HCT116 (cell line): ENCODE data around the gene PTPRJ. TPM values are rescaled to one million over a fixed set of nuclear protein-coding genes. Genes with fewer than 3 reads are reported as not detected.

Source experiments
- ATAC-seq: fragments of 200-7000 bp; cut with Tn5 transposase; 2 replicates; pipeline ENCODE4 v1.9.1; 2020; ENCODE audit warnings: mild to moderate bottlenecking, moderate library complexity
- BruUV-seq: library from RNA; stranded (reverse); fragments of 400-500 nt; replicated peaks from 2 replicates; lab custom pipeline; 2021; lab: Mats Ljungman, UMichigan
- CTCF ChIA-PET: fragments of 300-600 bp; sonication (Branson Sonifier 250); formaldehyde crosslinking; loops from one replicate; lab custom pipeline; 2021; ENCODE audit warnings: antibody characterized with exemption; lab: Charles Lee
- POLR2A ChIA-PET: fragments of 300-600, 350-600 bp; sonication (Branson Sonifier 250); formaldehyde crosslinking; loops from one replicate; lab custom pipeline; 2021; ENCODE audit warnings: antibody characterized with exemption; lab: Charles Lee
- RAD21 ChIA-PET, 2 experiments: fragments of 300-600 bp; sonication (Branson Sonifier 250); formaldehyde crosslinking; loops; one replicate each; lab custom pipeline; 2023; ENCODE audit warnings: low total read pairs in 2 of 2; ENCODE audit not compliant: uncharacterized antibody in 2 of 2, unreplicated experiment in 2 of 2, low non-redundant PET in 1 of 2; lab: Charles Lee
- DNase-seq: peaks from one replicate; pipeline ENCODE4 v3.0.0-alpha.2; 2010; ENCODE audit warnings: low read depth, low spot score
- H2AFZ ChIP-seq: fragments of 200-600 bp; shearing (Covaris generic), sonication (generic); 2 replicates; pipeline ENCODE4 v1.6.1; 2017; ENCODE audit warnings: low read depth, mixed run types, mixed read lengths, antibody characterized with exemption, low read length; ENCODE audit not compliant: poor library complexity, severe bottlenecking
- H3K27ac ChIP-seq: 2 replicates; pipeline ENCODE4 v1.5.1; 2012; ENCODE audit warnings: low read depth, low read length
- H3K27me3 ChIP-seq: fragments of 200-600 bp; sonication (generic); 2 replicates; pipeline ENCODE4 v1.6.1; 2016; ENCODE audit warnings: mixed run types, low read length, mixed read lengths; ENCODE audit not compliant: insufficient read depth
- H3K36me3 ChIP-seq, 2 experiments: fragments of 200-500 bp in 1 of 2; fragments of 200-600 bp in 1 of 2; sonication (Bioruptor generic) in 1 of 2; sonication (generic) in 1 of 2; 2 replicates each; pipeline versions ENCODE4 v1.5.1 to v1.6.1; 2014 to 2016; ENCODE audit warnings: low read length in 2 of 2, inconsistent platforms in 1 of 2, mixed read lengths in 1 of 2, mixed run types in 1 of 2; ENCODE audit not compliant: insufficient read depth in 2 of 2, control insufficient read depth in 1 of 2
- H3K4me1 ChIP-seq, 2 experiments: fragments of 200-600 bp in 1 of 2; sonication (generic) in 1 of 2; 2 replicates each; pipeline versions ENCODE4 v1.5.1 to v1.6.1; 2012 to 2017; ENCODE audit warnings: low read length in 2 of 2, inconsistent platforms in 1 of 2, mild to moderate bottlenecking in 1 of 2, mixed read lengths in 1 of 2, mixed run types in 1 of 2, moderate library complexity in 1 of 2; ENCODE audit not compliant: insufficient read depth in 2 of 2, control insufficient read depth in 1 of 2
- H3K4me2 ChIP-seq: fragments of 200-600 bp; sonication (generic); 2 replicates; pipeline ENCODE4 v1.6.1; 2017; ENCODE audit warnings: mixed run types, low read length, mixed read lengths
- H3K4me3 ChIP-seq, 2 experiments: fragments of 200-600 bp in 1 of 2; sonication (generic) in 1 of 2; replicated peaks in 1 of 2; 2 replicates each; pipeline ENCODE4 v1.5.1; 2011 to 2016; ENCODE audit warnings: low read length in 2 of 2, control low read depth in 1 of 2, low read depth in 1 of 2, mild to moderate bottlenecking in 1 of 2, mixed read lengths in 1 of 2, mixed run types in 1 of 2
- H3K79me2 ChIP-seq: fragments of 200-600 bp; sonication (generic); 2 replicates; pipeline ENCODE4 v1.6.1; 2017; ENCODE audit warnings: mild to moderate bottlenecking, mixed run types, low read length, moderate library complexity, mixed read lengths; ENCODE audit not compliant: insufficient read depth
- H3K9ac ChIP-seq: fragments of 200-600 bp; sonication (generic); 2 replicates; pipeline ENCODE4 v1.6.1; 2016; ENCODE audit warnings: low read length, mixed read lengths
- H3K9me2 ChIP-seq: fragments of 200-600 bp; sonication (generic), shearing (Covaris generic); 2 replicates; pipeline ENCODE4 v1.6.1; 2017; ENCODE audit warnings: mixed run types, mild to moderate bottlenecking, moderate library complexity; ENCODE audit not compliant: insufficient read depth
- H3K9me3 ChIP-seq, 2 experiments: fragments of 200-500 bp in 1 of 2; fragments of 200-600 bp in 1 of 2; sonication (Bioruptor generic) in 1 of 2; sonication (generic) in 1 of 2; 2 replicates each; pipeline ENCODE4 v1.6.1; 2014 to 2017; ENCODE audit warnings: low read length in 2 of 2, mixed read lengths in 2 of 2, inconsistent platforms in 1 of 2, low read depth in 1 of 2, mild to moderate bottlenecking in 1 of 2, mixed run types in 1 of 2, moderate library complexity in 1 of 2; ENCODE audit not compliant: control insufficient read depth in 1 of 2, insufficient read depth in 1 of 2
- H4K20me1 ChIP-seq: fragments of 200-600 bp; sonication (generic), shearing (Covaris generic); 2 replicates; pipeline ENCODE4 v1.6.1; 2017; ENCODE audit warnings: mixed run types, mild to moderate bottlenecking, moderate library complexity; ENCODE audit not compliant: insufficient read depth
- CBX3 ChIP-seq: IDR thresholded peaks from 2 replicates; pipeline ENCODE4 v1.6.1; 2012; ENCODE audit warnings: low read depth
- CEBPB ChIP-seq: IDR thresholded peaks from 2 replicates; pipeline ENCODE4 v1.6.1; 2012; ENCODE audit warnings: low read depth
- CTCF ChIP-seq, 3 experiments: fragments of 200-600 bp in 1 of 3; sonication (generic) in 1 of 3; IDR thresholded peaks in 2 of 3; conservative IDR thresholded peaks in 1 of 3; 2 replicates each; pipeline ENCODE4 v1.5.1; 2012 to 2017; ENCODE audit warnings: low read depth in 2 of 3, low read length in 2 of 3, antibody characterized with exemption in 1 of 3, borderline replicate concordance in 1 of 3, control low read depth in 1 of 3, mild to moderate bottlenecking in 1 of 3, mixed read lengths in 1 of 3, mixed run types in 1 of 3, moderate library complexity in 1 of 3; ENCODE audit not compliant: insufficient read depth in 1 of 3
- EGR1 ChIP-seq: IDR thresholded peaks from 2 replicates; pipeline ENCODE4 v1.6.1; 2012; ENCODE audit warnings: low read depth
- ELF1 ChIP-seq: IDR thresholded peaks from 2 replicates; pipeline ENCODE4 v1.6.1; 2012; ENCODE audit warnings: low read depth, borderline replicate concordance
- EZH2phosphoT487 ChIP-seq: fragments of 200-600 bp; IDR thresholded peaks from 2 replicates; pipeline ENCODE4 v1.6.1; 2018; ENCODE audit warnings: antibody characterized with exemption, borderline replicate concordance
- JUND ChIP-seq: IDR thresholded peaks from 2 replicates; pipeline ENCODE4 v1.6.1; 2012
- POLR2A ChIP-seq: IDR thresholded peaks from 2 replicates; pipeline ENCODE4 v1.7.0; 2011; ENCODE audit warnings: borderline replicate concordance; ENCODE audit not compliant: insufficient read depth, insufficient read length; ENCODE audit errors: extremely low read depth
- POLR2AphosphoS5 ChIP-seq: IDR thresholded peaks from 2 replicates; pipeline ENCODE4 v1.6.1; 2011; ENCODE audit warnings: mild to moderate bottlenecking, low read depth, low read length, moderate library complexity
- SIN3A ChIP-seq: IDR thresholded peaks from 2 replicates; pipeline ENCODE4 v1.6.1; 2012; ENCODE audit warnings: low read depth
- SP1 ChIP-seq: IDR thresholded peaks from 2 replicates; pipeline ENCODE4 v1.6.1; 2012; ENCODE audit warnings: low read depth
- SRF ChIP-seq: IDR thresholded peaks from 2 replicates; pipeline ENCODE4 v1.6.1; 2012; ENCODE audit warnings: low read depth
- YY1 ChIP-seq: IDR thresholded peaks from 2 replicates; pipeline ENCODE4 v1.6.1; 2011; ENCODE audit warnings: low read length, low read depth, moderate library complexity, mild to moderate bottlenecking; ENCODE audit not compliant: insufficient replicate concordance; ENCODE audit errors: extremely low read depth
- ZBTB33 ChIP-seq: IDR thresholded peaks from 2 replicates; pipeline ENCODE4 v1.6.1; 2011; ENCODE audit warnings: mild to moderate bottlenecking, low read length, moderate library complexity; ENCODE audit not compliant: insufficient replicate concordance; ENCODE audit errors: extremely low read depth
- ZFX ChIP-seq: fragments of 450-650 bp; IDR thresholded peaks from 2 replicates; pipeline ENCODE4 v1.6.1; 2017
- ZNF274 ChIP-seq: fragments of 200-500 bp; sonication (Bioruptor generic); IDR thresholded peaks from 2 replicates; pipeline ENCODE4 v1.6.1; 2014; ENCODE audit warnings: mild to moderate bottlenecking, low read depth, low read length, inconsistent platforms
- intact Hi-C: fragments of 100-400 bp; cut with micrococcal nuclease; formaldehyde crosslinking; loops from 2 replicates; pipeline ENCODE4 v1.10.0; 2022
- total RNA-seq: library from RNA; stranded (reverse); gene quantifications from one replicate; pipeline ENCODE4 v1.2.1, GENCODE V29; 2021; ENCODE audit not compliant: unreplicated experiment

PTPRJ gene
- total RNA-seq, 1 experiment from 2014 or later = 19.1 TPM

- H2AFZ ChIP-seq = no peak overlapping the region
- H3K27me3 ChIP-seq = no peaks in the 10 kb centered on the region
- no peak overlapping the region for H3K4me2 ChIP-seq
- H3K9ac ChIP-seq = no peak overlapping the region
- ChIA-PET CTCF (interaction anchor here (0.7 to 1.0 kb wide), 2 partner anchors 20 to 154 kb away, joined by 3 to 4 read pairs; no protein-coding TSS in a partner anchor), RAD21 (no interaction called here), POLR2A (no interaction called here)
- no peaks in the 10 kb centered on the region for H4K20me1 ChIP-seq
- no peaks in the 10 kb centered on the region for H3K4me1 ChIP-seq
- no peaks in the 10 kb centered on the region for H3K9me3 ChIP-seq
- ATAC-seq (peak; percentile 47; the same call in 1 of the 2 replicates), DNase-seq (no peak)
- 0 out of 2 replicates have a peak, but pooled peaks have one; percentile 38 for TF ChIP-seq CEBPB
- TF ChIP-seq YY1 = no peak
- peak; percentile 5; the same call in 1 of the 2 replicates for TF ChIP-seq ELF1
- no peaks in the 10 kb centered on the region for H3K79me2 ChIP-seq
- intact Hi-C loops = no loop called here
- no TSS peak for BruUV-seq
- H3K4me3 ChIP-seq = no peak overlapping the region
- no peaks in the 10 kb centered on the region for H3K9me2 ChIP-seq
- no peak overlapping the region for H3K27ac ChIP-seq
- no peaks in the 10 kb centered on the region for H3K36me3 ChIP-seq
Measured at GRCh38 chr11:47955061-47955755, 25.2 kb upstream of the PTPRJ start.

GRCh38 chr11:47960015-47960414 lies 20.3 kb upstream of the PTPRJ start:
- no peaks in the 10 kb centered on the region for H3K36me3 ChIP-seq
- no peak for DNase-seq
- H3K79me2 ChIP-seq = no peaks in the 10 kb centered on the region
- H3K9ac ChIP-seq = no peak overlapping the region
- no peak overlapping the region for H3K4me2 ChIP-seq
- no peaks in the 10 kb centered on the region for H3K9me3 ChIP-seq
- POLR2A ChIA-PET = no interaction called here
- BruUV-seq = no TSS peak
- ATAC-seq = no peak
- no peak overlapping the region for H2AFZ ChIP-seq
- H3K27me3 ChIP-seq = no peaks in the 10 kb centered on the region
- no peak for TF ChIP-seq EZH2phosphoT487
- no peak for TF ChIP-seq JUND
- TF ChIP-seq SIN3A = no peak
- no peak for TF ChIP-seq ZFX
- TF ChIP-seq POLR2A = no peak
- no peak for TF ChIP-seq ELF1
- no peak for TF ChIP-seq SRF
- TF ChIP-seq ZNF274 = no peak
- TF ChIP-seq ZBTB33 = no peak
- no peak for TF ChIP-seq CBX3
- TF ChIP-seq CTCF (IDR thresholded peaks at IDR 0.05 in 2 of 3, conservative IDR thresholded peaks at IDR 0.05 in 1 of 3; ENCODE audit: borderline replicate concordance in 1 of 3, insufficient read depth in 1 of 3, low read depth in 2 of 3, low read length in 2 of 3) = no peak
- no peak for TF ChIP-seq YY1
- TF ChIP-seq EGR1 = no peak
- TF ChIP-seq SP1 = no peak
- TF ChIP-seq POLR2AphosphoS5 = no peak
- TF ChIP-seq, all 23 proteins: peak for 0
- RAD21 ChIA-PET = no interaction called here
- no peak overlapping the region for H3K4me3 ChIP-seq
- peaks cover 0 to 8% of the 10 kb centered on the region in 2 experiments; a peak in 2 of 4 replicates for H3K4me1 ChIP-seq
- H3K27ac ChIP-seq = no peak overlapping the region
- no peaks in the 10 kb centered on the region for H3K9me2 ChIP-seq
- no peaks in the 10 kb centered on the region for H4K20me1 ChIP-seq
- CTCF ChIA-PET = no interaction called here
- intact Hi-C loops = no loop called here
